Esophagus muscularis mucosa (tissue), 4 donors: Measurements from ENCODE around the gene NR2C2AP. TPM values are rescaled to one million over a fixed set of nuclear protein-coding genes. Genes with fewer than 3 reads are reported as not detected.

Source experiments
- DNase-seq: peaks from one replicate; pipeline ENCODE4 v3.0.0-alpha.2; 2017; ENCODE audit errors: extremely low spot score
- H3K27ac ChIP-seq, 4 donors: fragments of 200-600 bp; sonication (generic); replicated peaks in 1 of 4; 1 replicate in 3 of 4; 2 replicates in 1 of 4; pipeline ENCODE4 v1.5.1; 2016 to 2019; ENCODE audit warnings: mild to moderate bottlenecking in 1 of 4
- H3K27me3 ChIP-seq, 4 donors: fragments of 200-600 bp; sonication (generic); one replicate each; pipeline versions ENCODE4 v1.5.1 to v1.6.0; 2016 to 2019
- H3K36me3 ChIP-seq, 4 donors: fragments of 200-600 bp; sonication (generic); one replicate each; pipeline ENCODE4 v1.5.1; 2016 to 2019
- H3K4me1 ChIP-seq, 4 donors: fragments of 200-600 bp; sonication (generic); one replicate each; pipeline ENCODE4 v1.5.1; 2016 to 2019
- H3K4me3 ChIP-seq, 4 donors: fragments of 200-600 bp; sonication (generic); 1 replicate in 2 of 4; 2 replicates in 2 of 4; pipeline ENCODE4 v1.5.1; 2016 to 2019; ENCODE audit warnings: mild to moderate bottlenecking in 4 of 4, moderate library complexity in 1 of 4
- H3K9me3 ChIP-seq, 4 donors: fragments of 200-600 bp; sonication (generic); 1 replicate in 3 of 4; 2 replicates in 1 of 4; pipeline ENCODE4 v1.5.1; 2016 to 2019
- CTCF ChIP-seq, 3 experiments: fragments of 200-600 bp in 2 of 3; fragments of 450-650 bp in 1 of 3; sonication (generic) in 2 of 3; IDR thresholded peaks; one replicate each; pipeline ENCODE4 v1.5.1; 2017 to 2019; ENCODE audit warnings: antibody characterized with exemption in 3 of 3, mild to moderate bottlenecking in 2 of 3, moderate library complexity in 1 of 3
- EP300 ChIP-seq: sonication (generic); formaldehyde crosslinking; IDR thresholded peaks from one replicate; pipeline ENCODE4 v1.6.1; 2017; ENCODE audit warnings: antibody characterized with exemption
- POLR2A ChIP-seq: fragments of 450-650 bp; IDR thresholded peaks from one replicate; pipeline ENCODE4 v1.6.1; 2017; ENCODE audit warnings: antibody characterized with exemption, moderate library complexity, mild to moderate bottlenecking, low read depth
- POLR2AphosphoS5 ChIP-seq, 2 donors: sonication (generic); formaldehyde crosslinking; IDR thresholded peaks; one replicate each; pipeline ENCODE4 v1.6.1; 2017; ENCODE audit warnings: antibody characterized with exemption in 2 of 2
- WGBS: methylation state at CpG from one replicate; pipeline ENCODE4 v1.1.5; 2018; 5-methylcytosine and 5-hydroxymethylcytosine counted together
- intact Hi-C: fragments of 100-400 bp; cut with DNase I; formaldehyde crosslinking; loops from one replicate; pipeline ENCODE4 v1.15.1; 2023
- total RNA-seq, 4 donors: library from RNA; depleted of rRNA; stranded (reverse); fragments of >200 nt; gene quantifications; one replicate each; pipeline versions ENCODE4 v1.1.0 to v1.2.1, GENCODE V29; 2016

The NR2C2AP gene
- total RNA-seq, 4 donors from 2014 or later = 10.0 to 18.0 (median 16.5) TPM

- TF ChIP-seq POLR2A = no peak
- no peak for TF ChIP-seq CTCF (IDR thresholded peaks at IDR 0.05)
- no peak for TF ChIP-seq POLR2AphosphoS5 (IDR thresholded peaks at IDR 0.05)
- TF ChIP-seq EP300 = no peak
- no peak overlapping the region for H3K27ac ChIP-seq
- 58% methylated on average over 21 of the region's 21 CpGs for WGBS
Measured at GRCh38 chr19:19213426-19214158, 10.4 kb upstream of the NR2C2AP start.

GRCh38 chr19:19212916-19213315, 9.7 kb upstream of the NR2C2AP start:
- intact Hi-C loops = no loop called here
- H3K27ac ChIP-seq = no peak overlapping the region
- TF ChIP-seq POLR2AphosphoS5 (IDR thresholded peaks at IDR 0.05) (no peak), POLR2A (no peak), CTCF (IDR thresholded peaks at IDR 0.05) (no peak)
- H3K9me3 ChIP-seq = no peaks in the 10 kb centered on the region
- no peak for DNase-seq
- H3K4me1 ChIP-seq = peaks cover 0 to 5% (median 0%) of the 10 kb centered on the region in 4 donors
- no peak overlapping the region for H3K4me3 ChIP-seq
- H3K36me3 ChIP-seq = no peaks in the 10 kb centered on the region
- 18% methylated on average over 4 of the region's 7 CpGs for WGBS
- H3K27me3 ChIP-seq = peaks cover 6 to 99% (median 19%) of the 10 kb centered on the region in 4 donors

More at GRCh38 chr19:19213426-19214158, 10.4 kb upstream of the NR2C2AP start:
- H3K4me1 ChIP-seq = peaks cover 0 to 5% (median 0%) of the 10 kb centered on the region in 4 donors
- DNase-seq = no peak
- no peak overlapping the region for H3K4me3 ChIP-seq
- intact Hi-C loops = no loop called here
- H3K9me3 ChIP-seq = no peaks in the 10 kb centered on the region
- H3K36me3 ChIP-seq = no peaks in the 10 kb centered on the region
- peaks cover 6 to 98% (median 19%) of the 10 kb centered on the region in 4 donors for H3K27me3 ChIP-seq

- Histone ChIP-seq H3K9me3 (no peaks in the 10 kb centered on the region), H3K4me3 (no peak within 1 kb of the TSS), H3K4me1 (peaks cover 0 to 5% (median 0%) of the 10 kb centered on the region in 4 donors), H3K27ac (no peak within 1 kb of the TSS), H3K36me3 (no peaks in the 10 kb centered on the region), H3K27me3 (peaks cover 6 to 100% (median 19%) of the 10 kb centered on the region in 4 donors)
- TF ChIP-seq POLR2AphosphoS5 (IDR thresholded peaks at IDR 0.05) (no peak), EP300 (no peak), CTCF (IDR thresholded peaks at IDR 0.05) (no peak), POLR2A (no peak)
- DNase-seq = no peak
- 13% methylated on average over 42 of the region's 54 CpGs for WGBS
- intact Hi-C loops = no loop called here
Measured at GRCh38 chr19:19211499-19212420, 8.5 kb upstream of the NR2C2AP start, which contains the start of gene NCAN. Gene NCAN, plus strand, starts transcription at chr19:19211958. Its CDS starts 4,996 bp downstream, at chr19:19216954.

- no peak overlapping the region for H3K27ac ChIP-seq
- 55% methylated on average over 9 of the region's 9 CpGs for WGBS
- TF ChIP-seq POLR2AphosphoS5 (IDR thresholded peaks at IDR 0.05) (no peak), POLR2A (no peak), EP300 (no peak), CTCF (IDR thresholded peaks at IDR 0.05) (no peak)
- intact Hi-C loops = no loop called here
- no peaks in the 10 kb centered on the region for H3K36me3 ChIP-seq
- H3K27me3 ChIP-seq = peaks cover 6 to 85% (median 19%) of the 10 kb centered on the region in 4 donors
- H3K4me1 ChIP-seq = peaks cover 0 to 5% (median 0%) of the 10 kb centered on the region in 4 donors
- no peaks in the 10 kb centered on the region for H3K9me3 ChIP-seq
- no peak overlapping the region for H3K4me3 ChIP-seq
- DNase-seq = no peak
Measured at GRCh38 chr19:19209372-19209771, 6.2 kb upstream of the NR2C2AP start.
